COR-L47 (cell line): Measurements from ENCODE around the gene FBXW11.
"Not testable (repeated sequence)": the region's sequence is repeated elsewhere in the genome, so short reads cannot be mapped to it uniquely, and the experiment has no call there.

Experiments
- DNase-seq: peaks from one replicate; lab custom pipeline; 2025; lab: John Stamatoyannopoulos, UW

The FBXW11 gene

DNA sequence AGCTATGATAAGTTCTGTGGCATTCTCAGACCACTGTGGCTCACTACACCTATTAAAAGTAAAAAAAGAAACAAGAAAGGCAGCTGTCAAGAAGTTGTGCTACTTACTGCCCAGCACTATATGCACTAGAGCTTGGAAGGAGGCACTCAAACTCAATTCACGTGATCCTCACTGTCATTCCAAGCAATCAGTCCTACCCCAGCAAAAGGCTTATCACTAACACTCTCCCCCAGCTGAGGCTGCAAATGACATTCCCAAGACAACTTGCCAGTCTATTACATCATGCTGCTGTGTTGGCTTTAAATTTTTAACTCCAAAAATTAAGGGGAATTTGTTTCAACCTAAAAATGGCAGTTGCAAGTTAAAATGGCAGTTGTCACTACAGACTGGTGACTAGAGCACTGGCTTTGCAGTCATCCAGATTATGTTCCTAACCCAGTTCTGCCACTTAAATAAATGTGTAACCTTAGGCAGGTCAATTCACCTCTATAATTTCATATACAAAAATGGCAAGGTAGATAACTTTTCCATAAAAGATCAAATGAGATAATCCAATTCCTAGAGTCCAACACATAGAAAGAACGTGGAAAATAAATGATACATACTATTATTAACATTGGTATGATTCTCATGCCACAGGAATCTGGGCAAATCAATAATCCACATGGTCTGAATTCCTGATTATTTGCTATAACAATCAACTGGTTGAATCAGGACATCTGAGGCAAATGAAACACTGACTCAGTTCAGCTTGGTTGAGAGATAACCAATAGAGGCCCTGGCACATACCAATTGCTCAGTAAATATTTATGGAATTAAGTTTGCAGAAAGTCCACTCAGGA, 52.4 kb downstream of the FBXW11 start:
- no peak for DNase-seq

DNA sequence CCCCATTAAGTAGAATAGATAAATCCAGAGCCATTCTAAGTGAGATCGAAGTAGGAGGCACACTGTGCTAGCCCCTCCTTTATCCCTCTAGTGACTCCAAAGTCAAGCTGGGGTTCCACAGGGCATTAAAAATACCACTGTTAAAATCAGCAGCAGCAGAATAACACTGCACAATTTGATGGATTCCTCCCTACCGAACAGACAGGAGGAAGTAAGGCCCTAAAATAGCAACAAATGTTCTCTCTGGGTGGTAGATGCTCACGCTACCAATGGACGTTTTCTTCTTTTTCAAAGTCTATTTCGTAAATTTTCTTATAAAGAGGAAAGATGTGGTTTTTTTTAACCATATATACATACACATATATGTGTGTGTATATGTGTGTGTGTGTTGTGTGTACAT, 54.4 kb downstream of the FBXW11 start:
- no peak for DNase-seq

DNA sequence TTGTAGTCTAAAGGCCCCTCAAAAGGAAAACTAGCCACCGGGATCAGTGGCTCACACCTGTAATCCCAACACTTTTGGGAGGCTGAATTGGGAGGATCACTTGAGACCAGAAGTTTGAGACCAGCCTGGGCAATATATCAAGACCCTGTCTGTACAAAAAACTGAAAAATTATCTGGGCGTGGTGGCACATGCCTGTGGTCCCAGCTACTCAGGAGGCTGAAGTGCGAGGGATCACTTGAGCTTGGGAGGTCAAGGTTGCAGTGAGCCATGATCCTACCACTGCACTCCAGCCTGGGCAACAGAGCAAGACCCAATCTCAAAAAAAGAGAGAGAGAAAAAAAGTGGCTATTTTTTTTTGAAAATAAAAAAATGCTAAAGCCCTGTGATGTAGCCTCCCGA, 55.2 kb downstream of the FBXW11 start:
- DNase-seq: no peak

DNA sequence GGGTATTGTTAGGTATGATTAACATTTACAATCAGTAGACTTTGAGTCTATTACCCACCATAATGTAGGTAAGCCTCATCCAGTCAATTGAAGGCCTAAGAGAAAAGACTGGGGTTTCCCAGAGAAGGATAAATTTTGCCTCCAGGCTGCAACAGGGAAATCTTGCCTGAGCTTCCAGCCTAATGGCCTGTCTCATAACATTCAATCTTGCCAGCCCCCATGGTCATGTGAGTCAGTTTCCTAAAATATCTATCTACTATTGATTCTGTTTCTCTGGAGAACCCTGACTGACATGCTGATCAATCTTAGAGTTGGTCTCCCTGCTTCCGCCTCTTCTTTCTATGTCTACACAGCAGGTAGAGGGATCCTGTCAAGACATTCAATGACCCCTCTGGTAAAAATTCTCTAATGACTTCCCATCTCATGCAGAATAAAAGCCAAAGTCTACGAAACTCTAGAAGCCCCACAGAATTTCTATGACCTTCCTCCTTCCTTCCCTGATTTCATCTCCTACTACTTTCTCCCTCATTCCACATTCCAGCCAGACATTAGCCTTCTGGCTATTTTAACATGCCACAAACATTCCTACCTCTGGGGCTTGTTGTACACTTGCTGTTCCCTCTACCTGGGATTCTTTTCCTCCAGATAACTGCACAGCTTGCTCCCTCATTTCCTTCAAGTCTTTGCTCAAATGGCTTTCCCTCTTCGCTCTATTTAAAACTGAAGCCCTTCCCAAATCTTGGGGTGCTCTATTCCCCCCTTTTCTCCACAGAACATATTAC, 60.2 kb downstream of the FBXW11 start:
- no peak for DNase-seq

DNA sequence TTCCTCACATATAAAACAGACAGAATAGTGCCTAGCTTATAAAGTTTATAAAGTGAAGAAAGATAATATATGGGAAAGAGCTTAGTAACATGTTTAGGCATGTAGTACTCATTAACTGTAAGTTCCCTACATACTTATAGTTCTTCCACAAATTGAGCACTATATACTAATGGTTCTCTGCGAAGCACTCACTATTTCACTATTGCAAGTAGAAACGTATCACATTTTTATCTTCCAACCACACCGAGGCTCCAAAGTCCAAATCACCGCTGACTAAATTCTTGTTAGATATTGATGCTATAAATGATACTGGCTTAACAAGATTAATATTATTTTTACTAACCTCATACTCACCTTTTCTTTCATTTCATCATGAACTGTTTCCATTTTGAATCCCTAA, 61.0 kb downstream of the FBXW11 start:
- no peak for DNase-seq

DNA sequence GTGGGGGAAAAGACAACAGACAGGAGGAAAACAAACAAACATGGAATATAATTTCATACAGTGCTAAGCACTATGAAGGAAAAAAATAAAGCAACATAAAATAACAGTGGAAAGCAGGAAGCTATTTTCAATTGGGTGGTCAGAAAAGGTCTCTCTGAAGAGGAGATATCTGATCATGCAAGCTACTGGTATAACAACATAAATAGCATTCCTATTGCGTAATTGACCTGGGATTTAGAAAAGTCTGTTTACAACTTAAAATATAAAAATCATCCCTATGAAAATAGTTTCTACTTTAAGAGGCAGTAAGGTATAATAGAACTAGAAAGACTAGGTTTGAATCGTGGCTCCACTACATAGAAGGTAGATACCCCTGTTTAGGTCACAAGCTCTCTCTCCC, 61.4 kb downstream of the FBXW11 start:
- DNase-seq: no peak

DNA sequence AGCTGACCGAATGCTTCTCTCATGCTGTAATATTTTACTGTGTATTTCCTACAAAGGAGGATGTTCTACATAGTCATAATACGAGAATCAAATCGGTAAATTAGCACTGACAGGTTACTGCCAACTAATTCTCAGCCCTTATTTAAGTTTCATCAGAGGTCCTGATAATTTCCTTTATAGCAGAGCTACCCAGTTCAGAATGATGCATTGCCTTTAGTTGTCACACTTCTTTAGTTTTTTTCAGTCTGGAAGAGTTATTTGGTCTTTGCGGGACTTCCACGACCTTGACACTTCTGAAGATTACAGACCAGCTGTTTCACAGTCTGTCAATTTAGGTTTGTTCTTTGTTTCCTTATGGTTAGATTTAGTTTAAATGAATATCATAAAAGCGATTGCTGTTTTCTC, 64.3 kb downstream of the FBXW11 start:
- DNase-seq: not testable (repeated sequence)

DNA sequence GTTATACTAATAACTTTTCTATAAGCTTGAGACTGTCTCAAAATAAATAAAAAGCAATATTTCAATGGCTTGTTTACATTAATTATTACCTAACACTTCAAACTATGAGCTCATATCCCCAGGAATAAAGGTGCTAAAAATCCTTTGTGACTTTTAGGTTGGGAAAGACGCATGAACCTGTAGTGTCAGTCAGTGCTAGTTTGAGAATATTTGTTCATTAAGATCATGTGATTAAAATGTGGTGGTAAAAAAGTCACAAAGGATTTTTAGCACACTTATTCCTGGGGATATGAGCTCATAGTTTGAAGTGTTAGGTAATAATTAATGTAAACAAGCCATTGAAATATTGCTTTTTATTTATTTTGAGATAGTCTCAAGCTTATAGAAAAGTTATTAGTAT, 64.8 kb downstream of the FBXW11 start:
- not testable (repeated sequence) for DNase-seq

DNA sequence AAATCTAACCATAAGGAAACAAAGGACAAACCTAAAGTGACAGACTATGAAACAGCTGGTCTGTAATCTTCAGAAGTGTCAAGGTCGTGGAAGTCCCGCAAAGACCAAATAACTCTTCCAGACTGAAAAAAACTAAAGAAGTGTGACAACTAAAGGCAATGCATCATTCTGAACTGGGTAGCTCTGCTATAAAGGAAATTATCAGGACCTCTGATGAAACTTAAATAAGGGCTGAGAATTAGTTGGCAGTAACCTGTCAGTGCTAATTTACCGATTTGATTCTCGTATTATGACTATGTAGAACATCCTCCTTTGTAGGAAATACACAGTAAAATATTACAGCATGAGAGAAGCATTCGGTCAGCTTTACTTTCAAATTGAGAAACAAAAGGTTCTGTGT, 65.2 kb downstream of the FBXW11 start:
- DNase-seq: not testable (repeated sequence)

DNA sequence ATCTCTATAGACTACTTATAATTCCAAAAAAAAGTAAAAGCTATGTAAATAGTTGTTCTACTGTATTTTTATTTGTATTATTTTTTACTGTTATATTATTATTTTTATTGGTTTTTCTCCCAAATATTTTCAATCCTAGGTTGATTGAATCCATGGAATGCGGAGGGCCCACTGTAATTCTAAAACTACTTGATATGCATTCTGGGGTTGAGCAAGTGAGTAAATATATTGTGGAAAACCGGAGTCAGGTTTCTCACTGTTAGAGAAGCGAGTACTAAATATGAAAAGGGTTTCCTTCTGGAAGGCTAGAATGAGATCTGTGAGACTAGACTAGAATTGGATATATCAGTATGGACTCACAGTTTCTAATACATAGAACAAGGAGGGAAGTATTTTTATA, 66.5 kb downstream of the FBXW11 start:
- no peak for DNase-seq

DNA sequence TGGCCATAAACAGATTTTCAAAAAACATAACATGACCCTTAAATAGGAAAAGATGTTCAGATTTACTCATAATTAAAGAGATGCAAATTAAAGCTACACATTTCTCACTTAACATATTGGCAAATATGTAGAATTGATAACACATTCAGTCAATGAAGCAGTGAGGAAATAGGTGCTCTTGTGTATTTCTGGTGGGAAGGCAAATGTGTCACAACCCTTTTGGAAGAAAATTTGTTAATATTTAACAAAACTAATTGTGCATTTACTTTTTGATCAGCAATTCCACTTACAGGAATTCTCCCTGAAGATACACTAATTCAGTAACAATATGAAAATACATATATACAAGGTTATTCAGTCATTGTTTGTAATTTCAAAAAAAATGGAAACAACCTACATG, 68.1 kb downstream of the FBXW11 start:
- DNase-seq: no peak

DNA sequence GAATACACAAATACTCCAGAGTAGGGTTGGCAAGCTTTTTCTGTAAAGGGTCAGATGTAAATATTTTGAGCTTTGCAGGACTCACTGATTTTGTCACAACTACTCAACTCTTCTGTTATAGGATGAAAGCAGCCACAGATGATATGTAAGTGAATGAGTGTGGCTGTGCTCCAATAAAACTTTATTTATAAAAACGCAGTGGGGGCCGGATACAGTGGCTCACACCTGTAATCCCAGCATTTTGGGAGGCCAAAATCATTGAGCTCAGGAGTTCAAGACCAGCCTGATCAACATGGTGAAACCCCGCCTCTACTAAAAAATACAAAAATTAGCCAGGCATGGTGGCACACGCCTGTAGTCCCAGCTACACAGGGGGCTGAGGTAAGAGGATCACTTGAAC, 69.1 kb downstream of the FBXW11 start:
- no peak for DNase-seq

DNA sequence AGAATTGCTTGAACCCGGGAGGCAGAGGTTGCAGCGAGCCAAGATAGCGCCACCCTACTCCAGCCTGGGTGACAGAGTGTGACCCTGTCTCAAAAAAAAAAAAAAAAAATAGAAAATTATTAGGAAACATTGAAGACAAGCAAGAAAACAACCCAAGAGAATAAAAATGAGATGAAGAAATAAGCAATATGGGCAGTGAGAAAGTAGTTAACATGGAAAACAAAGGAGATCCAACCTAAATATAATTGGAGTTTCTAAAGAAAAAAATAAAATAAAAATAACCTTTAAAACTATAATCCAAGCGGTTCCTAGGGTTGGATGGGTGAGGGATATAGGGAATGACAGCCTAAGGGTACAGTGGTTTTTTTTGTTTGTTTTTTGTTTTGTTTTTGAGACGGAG, 71.9 kb downstream of the FBXW11 start:
- no peak for DNase-seq

DNA sequence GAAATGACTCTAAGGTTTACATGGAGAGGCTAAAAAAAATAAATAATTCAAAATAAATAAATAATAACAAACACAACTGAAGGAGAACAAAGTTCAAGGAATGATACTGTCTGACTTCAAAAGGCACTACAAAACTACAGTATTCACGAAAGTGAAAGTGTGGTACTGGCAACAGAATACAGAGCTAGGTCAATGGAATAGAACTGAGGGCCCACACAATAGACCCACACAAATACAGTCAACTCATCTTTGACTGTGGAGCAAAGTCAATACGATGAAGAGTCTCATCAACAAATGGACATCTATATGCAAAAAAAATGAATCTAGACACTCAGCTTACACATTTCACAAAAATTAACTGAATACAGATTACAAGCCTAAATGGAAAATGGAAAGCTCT, 75.3 kb downstream of the FBXW11 start:
- no peak for DNase-seq

DNA sequence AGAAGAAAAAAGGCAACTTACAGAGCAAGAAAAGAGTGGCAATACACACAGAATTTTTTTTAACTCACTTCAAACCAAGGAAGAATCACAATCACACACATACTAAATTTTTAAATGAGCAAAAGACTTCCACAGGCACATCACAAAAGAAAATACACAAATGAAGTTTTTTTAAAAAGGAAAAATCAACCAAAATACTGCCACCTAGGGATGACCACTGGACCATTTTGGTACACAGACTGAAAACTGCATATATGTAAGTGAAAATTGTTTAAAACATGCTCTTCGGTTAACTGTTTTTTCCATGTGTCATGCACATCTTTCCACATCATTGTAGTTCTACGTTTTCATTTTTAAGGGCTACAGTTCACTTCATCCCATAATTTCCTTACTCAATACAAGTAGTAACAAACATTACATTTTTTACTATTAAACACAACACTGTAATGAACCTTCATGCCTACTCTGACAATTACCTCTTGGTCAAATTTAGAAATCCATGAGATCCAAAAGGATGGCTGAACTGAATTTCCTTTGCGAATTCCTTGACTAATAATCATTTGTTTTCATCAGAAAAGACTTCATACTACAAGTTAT, 79.0 kb downstream of the FBXW11 start:
- DNase-seq: no peak

DNA sequence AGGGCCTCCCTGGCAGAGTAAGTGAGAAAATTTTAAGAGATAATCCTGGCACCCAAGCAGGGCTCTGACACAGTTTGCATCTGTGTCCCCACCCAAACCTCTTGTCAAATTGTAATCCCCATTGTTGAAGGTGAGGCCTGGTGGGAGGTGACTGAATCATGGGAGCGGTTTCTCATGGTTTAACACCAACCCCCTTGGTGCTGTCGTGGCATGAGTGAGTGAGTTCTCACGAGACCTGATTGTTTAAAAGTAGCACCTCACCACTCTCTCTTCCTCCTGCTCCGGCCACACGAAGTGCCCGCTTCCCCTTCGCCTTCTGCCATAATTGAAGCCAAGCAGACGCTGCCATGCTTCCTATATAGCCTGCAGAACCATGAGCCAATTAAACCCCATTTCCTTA, 80.1 kb downstream of the FBXW11 start:
- no peak for DNase-seq

DNA sequence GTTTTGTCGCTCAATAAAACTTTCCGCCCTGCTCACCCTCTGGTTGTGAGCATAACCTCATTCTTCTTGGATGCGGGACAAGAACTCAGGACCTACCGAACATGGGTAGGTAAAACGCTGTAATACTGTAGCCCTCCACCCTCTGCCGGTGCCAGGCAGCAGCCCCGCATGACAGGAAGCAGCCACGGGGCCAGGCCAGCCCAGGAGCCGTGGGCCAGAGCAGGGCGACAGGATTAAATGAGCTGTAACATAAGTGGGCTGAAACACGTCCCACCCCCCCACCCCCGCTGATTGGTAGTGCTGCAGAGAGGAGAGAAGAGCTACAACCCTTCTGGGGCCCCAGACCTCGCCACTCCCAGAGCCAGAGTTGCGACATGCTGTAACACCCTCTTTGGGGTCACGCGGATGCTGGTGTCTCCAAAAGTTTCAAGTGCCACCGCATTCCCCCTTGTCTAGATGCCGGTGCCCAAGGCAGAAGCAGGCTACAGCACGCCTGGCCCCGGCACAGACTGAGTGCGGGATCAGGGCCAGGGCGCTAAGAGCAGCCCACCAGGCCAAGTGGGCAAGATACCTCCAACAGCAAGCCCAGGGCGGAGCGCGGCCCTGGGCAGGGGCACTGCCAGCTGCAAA, 81.8 kb downstream of the FBXW11 start:
- no peak for DNase-seq

DNA sequence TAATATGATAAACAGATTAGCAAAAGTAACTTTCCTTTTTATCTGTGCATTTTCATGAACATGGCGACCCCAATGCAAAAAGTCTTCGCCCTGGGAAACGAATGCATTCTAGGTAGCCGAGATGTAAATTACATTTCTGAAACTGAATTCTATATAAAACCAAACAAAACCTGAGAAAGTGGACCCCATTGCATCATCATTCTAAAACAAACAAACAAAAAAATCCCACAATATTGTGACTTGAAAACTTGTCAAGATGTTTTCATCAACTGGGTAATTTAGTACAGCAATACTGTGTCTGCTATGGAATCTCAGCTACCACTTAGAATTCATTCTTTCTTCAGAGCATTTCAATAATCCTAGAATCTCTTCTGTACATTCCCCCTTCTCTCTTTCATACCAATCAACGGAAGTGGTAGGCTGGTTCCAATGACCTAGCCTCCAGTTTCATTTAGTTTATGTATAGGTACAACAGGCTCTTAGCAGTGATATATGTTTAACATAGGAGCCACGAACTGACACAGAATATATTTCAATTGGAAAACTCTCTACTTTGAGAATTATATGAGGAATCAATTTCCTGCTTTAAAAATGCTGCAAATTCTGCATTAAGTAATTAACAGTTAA, 85.6 kb downstream of the FBXW11 start:
- no peak for DNase-seq

DNA sequence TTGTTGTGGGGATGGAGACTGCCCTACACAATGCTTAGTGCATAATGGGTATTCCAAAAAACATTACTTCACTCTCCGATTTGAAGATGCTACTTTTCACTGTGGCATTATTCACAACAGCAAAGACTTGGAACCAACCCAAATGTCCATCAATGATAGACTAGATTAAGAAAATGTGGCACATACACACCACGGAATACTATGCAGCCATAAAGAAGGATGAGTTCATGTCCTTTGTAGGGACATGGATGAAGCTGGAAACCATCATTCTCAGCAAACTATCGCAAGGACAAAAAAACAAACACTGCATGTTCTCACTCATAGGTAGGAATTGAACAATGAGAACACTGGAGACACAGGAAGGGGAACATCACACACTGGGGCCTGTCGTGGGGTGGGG, 90.7 kb downstream of the FBXW11 start:
- DNase-seq: not testable (repeated sequence)

DNA sequence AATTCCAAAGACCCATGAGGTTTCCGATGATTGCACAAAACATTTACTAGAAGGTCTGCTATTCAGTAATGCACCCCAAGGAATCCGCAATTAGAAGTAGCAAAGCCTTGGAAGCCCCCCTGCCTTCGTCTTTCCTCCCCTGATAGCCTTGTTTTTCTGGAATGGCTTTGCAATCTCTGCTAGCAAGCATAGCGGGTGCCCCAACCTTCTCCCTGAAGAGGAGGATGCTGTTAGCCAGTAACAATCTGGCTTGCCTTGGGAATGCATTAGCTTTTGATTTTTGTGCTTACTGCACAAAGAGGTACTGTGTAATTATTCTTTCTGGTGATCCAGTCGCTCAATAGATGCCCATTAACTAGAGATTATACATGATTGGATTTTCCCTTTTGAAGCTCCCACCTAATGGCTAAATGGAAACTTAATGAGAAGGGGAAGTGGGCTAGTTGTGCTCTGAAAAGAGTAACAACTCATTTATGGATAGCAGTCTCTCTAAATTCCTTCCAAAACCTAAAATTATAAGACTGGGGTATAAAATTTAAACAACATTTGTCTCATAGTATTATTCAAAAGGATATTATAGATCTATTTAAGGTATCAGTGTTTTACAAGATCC, 91.6 kb downstream of the FBXW11 start:
- DNase-seq: no peak

DNA sequence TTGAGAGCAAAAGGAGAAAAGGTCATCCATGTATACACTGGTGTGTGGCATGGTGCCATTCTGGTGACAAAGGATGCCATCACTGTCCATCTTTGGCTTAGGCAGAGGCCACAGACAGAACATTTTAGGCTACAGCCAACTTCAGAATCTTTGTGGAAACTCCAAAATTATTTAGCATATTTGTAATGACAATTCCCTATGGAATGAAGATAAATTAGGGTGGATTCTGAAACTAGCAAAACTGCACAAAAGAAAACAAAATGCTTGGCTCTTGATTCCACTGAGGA, 92.5 kb downstream of the FBXW11 start:
- no peak for DNase-seq

DNA sequence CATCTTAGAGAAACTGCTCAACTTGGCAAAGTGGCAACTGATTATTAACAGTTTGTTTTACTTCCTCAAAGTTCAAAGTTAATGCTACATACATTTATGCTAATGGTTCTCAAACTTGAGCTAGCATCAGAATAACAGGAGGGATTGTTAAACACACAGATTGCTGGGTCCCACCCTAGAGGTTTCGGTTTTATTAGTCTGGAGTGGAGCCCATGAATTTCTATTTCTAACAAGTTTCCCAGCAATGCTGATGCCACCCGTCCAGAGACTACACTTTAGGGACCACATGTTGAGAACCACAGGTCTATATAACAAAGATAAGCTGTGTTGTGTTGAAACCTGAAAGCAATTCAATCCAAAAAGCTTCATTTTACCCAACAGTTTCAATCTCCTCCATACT, 95.3 kb downstream of the FBXW11 start:
- no peak for DNase-seq
